WTC11 (cell line): ENCODE data around the gene CAMTA1.

Experiments
- IRF2 ChIP-seq: sonication (generic); formaldehyde crosslinking; IDR thresholded peaks from 2 replicates; pipeline ENCODE4 v1.8.0; 2022; ENCODE audit warnings: low read depth, missing genetic modification reagents, borderline replicate concordance
- NR2C2 ChIP-seq: sonication (generic); formaldehyde crosslinking; IDR thresholded peaks from 2 replicates; pipeline ENCODE4 v1.8.0; 2022; ENCODE audit warnings: mild to moderate bottlenecking, missing genetic modification reagents
- NR3C1 ChIP-seq: sonication (generic); formaldehyde crosslinking; conservative IDR thresholded peaks from 2 replicates; pipeline ENCODE4 v1.8.1; 2023; ENCODE audit warnings: low read depth, mild to moderate bottlenecking, missing genetic modification reagents
- TEAD4 ChIP-seq: sonication (generic); formaldehyde crosslinking; IDR thresholded peaks from 2 replicates; pipeline ENCODE4 v1.8.0; 2022; ENCODE audit warnings: mild to moderate bottlenecking, missing genetic modification reagents
- TF ChIP-seq, protein P1 (sequence below): sonication (generic); formaldehyde crosslinking; IDR thresholded peaks from 2 replicates; pipeline ENCODE4 v1.8.0; 2022; ENCODE audit warnings: mild to moderate bottlenecking, missing genetic modification reagents
- TF ChIP-seq, protein P2 (sequence below): fragments of 200-600 bp; IDR thresholded peaks from 2 replicates; pipeline ENCODE4 v1.8.0; 2022; ENCODE audit warnings: antibody characterized with exemption
- TF ChIP-seq, protein P3 (sequence below): fragments of 250-450 bp; sonication (Bioruptor Pico); IDR thresholded peaks from 2 replicates; pipeline ENCODE4 v2.1.2; 2022; ENCODE audit warnings: mild to moderate bottlenecking, moderate library complexity
- TF ChIP-seq, protein P4 (sequence below): sonication (generic); formaldehyde crosslinking; IDR thresholded peaks from 2 replicates; pipeline ENCODE4 v1.8.1; 2022; ENCODE audit warnings: low read depth, missing genetic modification reagents, borderline replicate concordance
- TF ChIP-seq, protein P5 (sequence below): sonication (generic); formaldehyde crosslinking; IDR thresholded peaks from 2 replicates; pipeline ENCODE4 v1.8.1; 2022; ENCODE audit warnings: mild to moderate bottlenecking, missing genetic modification reagents, moderate library complexity, borderline replicate concordance
- TF ChIP-seq, protein P6 (sequence below): sonication (generic); formaldehyde crosslinking; IDR thresholded peaks from 2 replicates; pipeline ENCODE4 v1.8.1; 2022; ENCODE audit warnings: missing genetic modification reagents, borderline replicate concordance
- TF ChIP-seq, protein P7 (sequence below): sonication (generic); formaldehyde crosslinking; IDR thresholded peaks from 2 replicates; pipeline ENCODE4 v1.8.1; 2023; ENCODE audit warnings: mild to moderate bottlenecking, missing genetic modification reagents, moderate library complexity
- TF ChIP-seq, protein P8 (sequence below): sonication (generic); formaldehyde crosslinking; IDR thresholded peaks from 2 replicates; pipeline ENCODE4 v1.8.0; 2022; ENCODE audit warnings: mild to moderate bottlenecking, missing genetic modification reagents

DNA sequence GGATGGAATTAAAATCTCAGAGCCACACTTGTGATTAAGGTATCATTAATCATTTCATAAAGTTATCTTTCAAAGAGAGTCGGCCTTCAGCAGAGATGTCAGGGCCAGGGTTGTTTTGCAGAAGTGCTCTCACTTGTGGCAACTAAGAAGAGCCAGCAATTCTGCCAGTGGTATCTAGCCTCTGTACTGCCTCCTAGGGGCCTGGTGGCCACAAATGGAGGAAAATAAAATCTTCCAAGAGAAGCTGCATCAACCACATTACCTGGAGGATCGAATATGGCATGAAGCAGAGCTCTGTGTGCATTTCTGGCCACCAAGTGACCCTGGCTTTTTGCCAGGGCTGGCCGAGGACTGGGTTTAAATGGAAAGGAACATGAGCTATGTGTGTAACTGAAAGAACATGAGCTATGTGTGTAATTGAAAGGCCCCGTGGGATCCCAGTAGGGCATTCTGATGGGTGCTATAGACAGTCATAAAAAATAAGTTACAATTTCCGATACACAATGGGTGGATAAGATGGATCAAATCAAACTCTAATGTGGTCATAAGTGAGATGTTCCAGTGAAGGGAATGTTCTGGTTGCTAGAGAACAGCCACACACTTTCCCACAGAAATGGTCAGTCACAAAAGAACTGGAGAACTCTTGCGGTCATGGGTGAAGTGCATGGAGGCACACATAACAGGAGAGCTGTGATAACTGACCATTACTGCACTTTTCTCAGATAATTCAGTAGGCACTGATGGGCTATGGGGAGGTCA lies 335.8 kb downstream of the CAMTA1 start:
- TF ChIP-seq NR2C2 (CRISPR knock-in tag) (no peak), TEAD4 (CRISPR knock-in tag) (no peak), NR3C1 (CRISPR knock-in tag) (no peak), IRF2 (CRISPR knock-in tag) (no peak)
- TF ChIP-seq, protein P1, sequence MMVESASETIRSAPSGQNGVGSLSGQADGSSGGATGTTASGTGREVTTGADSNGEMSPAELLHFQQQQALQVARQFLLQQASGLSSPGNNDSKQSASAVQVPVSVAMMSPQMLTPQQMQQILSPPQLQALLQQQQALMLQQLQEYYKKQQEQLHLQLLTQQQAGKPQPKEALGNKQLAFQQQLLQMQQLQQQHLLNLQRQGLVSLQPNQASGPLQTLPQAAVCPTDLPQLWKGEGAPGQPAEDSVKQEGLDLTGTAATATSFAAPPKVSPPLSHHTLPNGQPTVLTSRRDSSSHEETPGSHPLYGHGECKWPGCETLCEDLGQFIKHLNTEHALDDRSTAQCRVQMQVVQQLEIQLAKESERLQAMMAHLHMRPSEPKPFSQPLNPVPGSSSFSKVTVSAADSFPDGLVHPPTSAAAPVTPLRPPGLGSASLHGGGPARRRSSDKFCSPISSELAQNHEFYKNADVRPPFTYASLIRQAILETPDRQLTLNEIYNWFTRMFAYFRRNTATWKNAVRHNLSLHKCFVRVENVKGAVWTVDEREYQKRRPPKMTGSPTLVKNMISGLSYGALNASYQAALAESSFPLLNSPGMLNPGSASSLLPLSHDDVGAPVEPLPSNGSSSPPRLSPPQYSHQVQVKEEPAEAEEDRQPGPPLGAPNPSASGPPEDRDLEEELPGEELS = no peak
- TF ChIP-seq, protein P2, sequence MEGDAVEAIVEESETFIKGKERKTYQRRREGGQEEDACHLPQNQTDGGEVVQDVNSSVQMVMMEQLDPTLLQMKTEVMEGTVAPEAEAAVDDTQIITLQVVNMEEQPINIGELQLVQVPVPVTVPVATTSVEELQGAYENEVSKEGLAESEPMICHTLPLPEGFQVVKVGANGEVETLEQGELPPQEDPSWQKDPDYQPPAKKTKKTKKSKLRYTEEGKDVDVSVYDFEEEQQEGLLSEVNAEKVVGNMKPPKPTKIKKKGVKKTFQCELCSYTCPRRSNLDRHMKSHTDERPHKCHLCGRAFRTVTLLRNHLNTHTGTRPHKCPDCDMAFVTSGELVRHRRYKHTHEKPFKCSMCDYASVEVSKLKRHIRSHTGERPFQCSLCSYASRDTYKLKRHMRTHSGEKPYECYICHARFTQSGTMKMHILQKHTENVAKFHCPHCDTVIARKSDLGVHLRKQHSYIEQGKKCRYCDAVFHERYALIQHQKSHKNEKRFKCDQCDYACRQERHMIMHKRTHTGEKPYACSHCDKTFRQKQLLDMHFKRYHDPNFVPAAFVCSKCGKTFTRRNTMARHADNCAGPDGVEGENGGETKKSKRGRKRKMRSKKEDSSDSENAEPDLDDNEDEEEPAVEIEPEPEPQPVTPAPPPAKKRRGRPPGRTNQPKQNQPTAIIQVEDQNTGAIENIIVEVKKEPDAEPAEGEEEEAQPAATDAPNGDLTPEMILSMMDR = no peak
- TF ChIP-seq, protein P3, sequence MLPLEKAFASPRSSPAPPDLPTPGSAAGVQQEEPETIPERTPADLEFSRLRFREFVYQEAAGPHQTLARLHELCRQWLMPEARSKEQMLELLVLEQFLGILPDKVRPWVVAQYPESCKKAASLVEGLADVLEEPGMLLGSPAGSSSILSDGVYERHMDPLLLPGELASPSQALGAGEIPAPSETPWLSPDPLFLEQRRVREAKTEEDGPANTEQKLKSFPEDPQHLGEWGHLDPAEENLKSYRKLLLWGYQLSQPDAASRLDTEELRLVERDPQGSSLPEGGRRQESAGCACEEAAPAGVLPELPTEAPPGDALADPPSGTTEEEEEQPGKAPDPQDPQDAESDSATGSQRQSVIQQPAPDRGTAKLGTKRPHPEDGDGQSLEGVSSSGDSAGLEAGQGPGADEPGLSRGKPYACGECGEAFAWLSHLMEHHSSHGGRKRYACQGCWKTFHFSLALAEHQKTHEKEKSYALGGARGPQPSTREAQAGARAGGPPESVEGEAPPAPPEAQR (CRISPR knock-in tag) = no peak
- TF ChIP-seq, protein P4, sequence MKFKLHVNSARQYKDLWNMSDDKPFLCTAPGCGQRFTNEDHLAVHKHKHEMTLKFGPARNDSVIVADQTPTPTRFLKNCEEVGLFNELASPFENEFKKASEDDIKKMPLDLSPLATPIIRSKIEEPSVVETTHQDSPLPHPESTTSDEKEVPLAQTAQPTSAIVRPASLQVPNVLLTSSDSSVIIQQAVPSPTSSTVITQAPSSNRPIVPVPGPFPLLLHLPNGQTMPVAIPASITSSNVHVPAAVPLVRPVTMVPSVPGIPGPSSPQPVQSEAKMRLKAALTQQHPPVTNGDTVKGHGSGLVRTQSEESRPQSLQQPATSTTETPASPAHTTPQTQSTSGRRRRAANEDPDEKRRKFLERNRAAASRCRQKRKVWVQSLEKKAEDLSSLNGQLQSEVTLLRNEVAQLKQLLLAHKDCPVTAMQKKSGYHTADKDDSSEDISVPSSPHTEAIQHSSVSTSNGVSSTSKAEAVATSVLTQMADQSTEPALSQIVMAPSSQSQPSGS (CRISPR knock-in tag) = no peak
- TF ChIP-seq, protein P5, sequence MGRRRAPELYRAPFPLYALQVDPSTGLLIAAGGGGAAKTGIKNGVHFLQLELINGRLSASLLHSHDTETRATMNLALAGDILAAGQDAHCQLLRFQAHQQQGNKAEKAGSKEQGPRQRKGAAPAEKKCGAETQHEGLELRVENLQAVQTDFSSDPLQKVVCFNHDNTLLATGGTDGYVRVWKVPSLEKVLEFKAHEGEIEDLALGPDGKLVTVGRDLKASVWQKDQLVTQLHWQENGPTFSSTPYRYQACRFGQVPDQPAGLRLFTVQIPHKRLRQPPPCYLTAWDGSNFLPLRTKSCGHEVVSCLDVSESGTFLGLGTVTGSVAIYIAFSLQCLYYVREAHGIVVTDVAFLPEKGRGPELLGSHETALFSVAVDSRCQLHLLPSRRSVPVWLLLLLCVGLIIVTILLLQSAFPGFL (CRISPR knock-in tag) = no peak
- TF ChIP-seq, protein P6, sequence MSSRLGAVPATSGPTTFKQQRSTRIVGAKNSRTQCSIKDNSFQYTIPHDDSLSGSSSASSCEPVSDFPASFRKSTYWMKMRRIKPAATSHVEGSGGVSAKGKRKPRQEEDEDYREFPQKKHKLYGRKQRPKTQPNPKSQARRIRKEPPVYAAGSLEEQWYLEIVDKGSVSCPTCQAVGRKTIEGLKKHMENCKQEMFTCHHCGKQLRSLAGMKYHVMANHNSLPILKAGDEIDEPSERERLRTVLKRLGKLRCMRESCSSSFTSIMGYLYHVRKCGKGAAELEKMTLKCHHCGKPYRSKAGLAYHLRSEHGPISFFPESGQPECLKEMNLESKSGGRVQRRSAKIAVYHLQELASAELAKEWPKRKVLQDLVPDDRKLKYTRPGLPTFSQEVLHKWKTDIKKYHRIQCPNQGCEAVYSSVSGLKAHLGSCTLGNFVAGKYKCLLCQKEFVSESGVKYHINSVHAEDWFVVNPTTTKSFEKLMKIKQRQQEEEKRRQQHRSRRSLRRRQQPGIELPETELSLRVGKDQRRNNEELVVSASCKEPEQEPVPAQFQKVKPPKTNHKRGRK (CRISPR knock-in tag) = no peak
- TF ChIP-seq, protein P7, sequence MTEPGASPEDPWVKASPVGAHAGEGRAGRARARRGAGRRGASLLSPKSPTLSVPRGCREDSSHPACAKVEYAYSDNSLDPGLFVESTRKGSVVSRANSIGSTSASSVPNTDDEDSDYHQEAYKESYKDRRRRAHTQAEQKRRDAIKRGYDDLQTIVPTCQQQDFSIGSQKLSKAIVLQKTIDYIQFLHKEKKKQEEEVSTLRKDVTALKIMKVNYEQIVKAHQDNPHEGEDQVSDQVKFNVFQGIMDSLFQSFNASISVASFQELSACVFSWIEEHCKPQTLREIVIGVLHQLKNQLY (CRISPR knock-in tag) = no peak
- TF ChIP-seq, protein P8, sequence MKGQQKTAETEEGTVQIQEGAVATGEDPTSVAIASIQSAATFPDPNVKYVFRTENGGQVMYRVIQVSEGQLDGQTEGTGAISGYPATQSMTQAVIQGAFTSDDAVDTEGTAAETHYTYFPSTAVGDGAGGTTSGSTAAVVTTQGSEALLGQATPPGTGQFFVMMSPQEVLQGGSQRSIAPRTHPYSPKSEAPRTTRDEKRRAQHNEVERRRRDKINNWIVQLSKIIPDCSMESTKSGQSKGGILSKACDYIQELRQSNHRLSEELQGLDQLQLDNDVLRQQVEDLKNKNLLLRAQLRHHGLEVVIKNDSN (CRISPR knock-in tag) = no peak
